ENCODE data around the gene COL7A1.
A peak's percentile ranks its signal among the peaks of the same experiment; 100 is the strongest.
"Not testable (repeated sequence)": the region's sequence is repeated elsewhere in the genome, so short reads cannot be mapped to it uniquely, and the experiment has no call there.

The COL7A1 gene

DNA sequence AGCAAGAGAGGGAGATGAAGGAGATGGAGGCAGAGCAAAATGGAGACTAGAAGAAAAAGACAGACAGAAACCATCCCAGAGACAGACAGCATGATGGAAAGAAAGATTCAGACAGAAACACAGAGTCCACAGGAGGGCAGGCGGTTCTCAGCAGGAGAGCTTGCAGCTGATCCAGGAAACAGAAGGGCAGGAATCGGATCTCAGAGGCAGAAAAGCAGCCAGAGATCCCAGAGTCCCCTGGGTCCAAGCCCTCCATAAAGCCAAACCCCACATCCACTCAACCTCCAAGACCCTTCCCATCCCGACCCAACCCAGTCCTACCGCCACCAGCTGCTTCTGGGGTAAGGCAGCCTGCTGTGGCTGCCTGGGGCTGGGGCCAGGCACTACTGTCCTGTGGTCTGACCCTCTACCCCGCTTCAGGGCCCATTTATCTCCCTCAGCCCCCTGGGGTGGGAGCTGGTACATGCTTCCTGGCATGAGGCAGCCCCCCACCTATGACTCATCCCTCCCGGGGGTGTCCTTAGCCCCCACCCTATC lies 31.7 kb downstream of the COL7A1 start, which contains the start of gene UCN2:
UCN2 (minus strand) TSS at position 400 of the 537 bp plus-strand sequence. CDS start 657 bp downstream, outside the sequence.
- no peak for DNase-seq (ENCODE audit: low read depth in 2 of 2)

DNA sequence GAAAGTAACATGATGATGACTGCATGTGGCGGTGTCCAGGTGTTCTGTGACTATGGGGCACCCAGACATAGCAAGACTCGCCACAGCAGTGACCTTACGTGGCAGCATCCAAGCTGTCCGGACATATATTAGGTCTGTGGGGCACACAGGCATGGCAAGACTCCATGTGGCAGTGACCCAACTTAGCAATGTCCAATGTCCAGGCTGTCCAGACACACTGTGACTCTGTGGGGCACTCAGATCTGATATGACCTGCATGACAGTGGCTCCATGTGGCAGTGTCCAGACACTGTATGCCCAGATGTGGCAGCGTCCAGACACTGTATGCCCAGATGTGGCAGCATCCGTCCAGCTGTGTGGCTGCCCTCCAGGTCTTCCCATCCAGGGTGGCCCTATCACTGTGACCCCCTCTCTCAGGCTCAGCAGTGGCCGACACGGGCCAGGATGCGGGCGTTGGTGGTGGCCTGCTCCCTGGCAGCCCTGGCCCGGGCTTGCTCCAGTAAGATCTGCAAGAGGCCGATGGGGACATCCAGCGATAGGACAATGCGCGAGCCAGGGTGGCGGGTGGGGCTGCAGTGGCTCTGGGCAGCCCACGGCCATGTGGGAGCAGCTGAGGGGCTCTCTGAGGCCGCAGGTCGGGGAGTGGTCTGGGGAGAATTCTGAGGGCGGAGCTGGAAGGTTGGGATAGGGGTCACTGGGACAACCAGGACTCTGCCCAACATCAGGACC lies 32.6 kb downstream of the COL7A1 start:
- no peak for DNase-seq (ENCODE audit: low read depth in 2 of 2)

DNA sequence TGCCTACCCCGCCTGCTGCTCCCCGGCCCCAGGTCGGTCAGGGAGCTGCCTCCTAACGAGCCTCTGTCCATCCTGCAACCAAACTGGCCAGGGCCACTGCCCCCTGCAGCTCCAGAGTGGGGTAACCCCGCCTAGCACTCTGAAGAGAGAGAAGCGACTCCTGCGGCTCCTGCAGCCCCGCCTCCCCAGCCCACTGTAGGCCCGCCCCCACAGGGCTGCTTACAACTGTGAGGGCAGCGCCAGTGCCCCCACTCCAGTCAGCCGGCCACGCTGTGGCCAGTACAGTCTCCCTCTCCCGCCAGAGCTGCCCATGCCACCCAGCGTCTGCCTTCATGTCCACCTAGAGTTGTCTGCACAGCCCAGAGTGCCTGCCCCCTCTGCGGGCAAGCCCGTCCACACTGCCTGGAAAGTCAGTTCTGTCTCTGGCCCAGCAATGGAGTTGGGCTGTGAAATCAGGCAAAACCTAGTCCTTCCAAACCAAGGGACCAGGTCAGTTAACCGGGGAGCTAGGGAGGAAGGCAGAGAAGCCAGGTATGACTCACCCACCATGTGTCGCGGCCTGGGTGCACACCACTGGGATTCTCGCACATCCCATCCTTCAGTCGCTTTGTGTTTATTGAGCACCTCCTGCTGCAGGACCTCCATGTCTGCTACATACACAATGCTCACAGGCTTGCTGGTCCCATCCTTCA lies 33.9 kb downstream of the COL7A1 start:
- DNase-seq (ENCODE audit: low read depth in 2 of 2): no peak

DNA sequence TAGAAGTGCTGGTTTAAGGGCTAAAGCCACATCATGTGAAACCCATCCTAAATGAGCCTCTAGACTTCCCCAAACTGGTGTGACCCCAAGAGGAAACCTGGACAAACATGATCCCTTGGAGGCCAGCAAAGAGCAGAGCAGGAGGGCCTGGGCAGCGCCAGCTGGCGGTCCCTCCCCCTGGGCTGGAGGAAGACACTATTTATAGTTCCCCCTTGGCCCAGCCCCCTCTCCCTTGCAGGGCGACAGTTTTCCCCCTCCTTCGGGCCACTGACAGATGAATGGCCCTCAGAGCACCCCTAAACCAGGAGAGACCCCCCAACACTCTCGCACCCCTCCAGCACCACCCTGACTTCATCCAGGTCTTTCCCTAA lies 34.5 kb downstream of the COL7A1 start:
- DNase-seq (ENCODE audit: low read depth in 2 of 2): no peak

- DNase-seq (ENCODE audit: low read depth in 2 of 2): no peak
Observed at GRCh38 chr3:48558493-48559134, 36.5 kb downstream of the COL7A1 start.

- DNase-seq (ENCODE audit: low read depth in 2 of 2): peak; percentile 97 to 98
Observed at GRCh38 chr3:48556796-48557626, 38.1 kb downstream of the COL7A1 start, which contains the start of gene PFKFB4. TSS of gene PFKFB4 (minus strand) at chr3:48556803. CDS start at chr3:48556777, 26 bp downstream.

DNA sequence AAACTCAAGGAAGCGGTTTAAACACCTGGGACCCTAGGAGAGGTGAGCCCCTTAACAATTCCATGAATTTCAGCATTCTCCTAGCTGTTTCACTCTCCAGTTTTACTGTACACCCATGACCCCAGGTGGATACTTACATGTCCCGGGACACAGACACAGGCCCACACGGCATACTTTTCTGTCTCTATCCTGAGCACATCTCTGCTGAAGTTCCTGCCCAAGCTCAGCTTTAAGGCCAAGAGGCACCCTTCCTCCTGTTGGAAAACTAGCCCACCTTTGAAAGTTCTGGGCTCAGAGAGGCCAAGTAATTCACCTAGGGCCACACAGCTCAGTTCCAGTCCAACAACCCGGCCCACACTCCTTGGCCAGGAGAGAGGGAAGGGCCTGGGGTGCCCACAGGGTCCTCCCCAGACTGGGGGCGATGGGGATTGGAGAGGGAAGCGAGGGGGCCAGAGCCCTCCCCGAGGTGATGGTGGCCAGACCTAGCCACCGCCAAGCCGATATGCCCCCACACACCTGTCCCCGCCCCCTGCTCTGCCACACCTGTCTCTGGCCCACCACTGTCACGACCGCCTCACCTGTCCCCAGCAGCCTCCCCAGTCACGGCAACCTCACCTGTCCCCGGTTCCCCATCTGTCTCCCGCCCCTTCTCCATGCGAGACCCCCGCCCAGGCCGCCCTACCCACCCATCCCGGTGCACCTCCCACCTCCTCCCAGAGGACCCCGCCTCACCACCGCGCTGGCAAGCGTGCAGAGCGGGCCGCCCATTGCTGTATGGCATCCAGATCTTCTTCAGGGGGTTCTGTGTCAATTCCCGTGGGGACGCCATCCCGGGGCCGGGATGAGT lies 39.0 kb downstream of the COL7A1 start:
- no peak for DNase-seq (ENCODE audit: low read depth in 2 of 2)

- DNase-seq (ENCODE audit: low read depth in 2 of 2): no peak
Observed at GRCh38 chr3:48555231-48555948, 39.7 kb downstream of the COL7A1 start.

DNA sequence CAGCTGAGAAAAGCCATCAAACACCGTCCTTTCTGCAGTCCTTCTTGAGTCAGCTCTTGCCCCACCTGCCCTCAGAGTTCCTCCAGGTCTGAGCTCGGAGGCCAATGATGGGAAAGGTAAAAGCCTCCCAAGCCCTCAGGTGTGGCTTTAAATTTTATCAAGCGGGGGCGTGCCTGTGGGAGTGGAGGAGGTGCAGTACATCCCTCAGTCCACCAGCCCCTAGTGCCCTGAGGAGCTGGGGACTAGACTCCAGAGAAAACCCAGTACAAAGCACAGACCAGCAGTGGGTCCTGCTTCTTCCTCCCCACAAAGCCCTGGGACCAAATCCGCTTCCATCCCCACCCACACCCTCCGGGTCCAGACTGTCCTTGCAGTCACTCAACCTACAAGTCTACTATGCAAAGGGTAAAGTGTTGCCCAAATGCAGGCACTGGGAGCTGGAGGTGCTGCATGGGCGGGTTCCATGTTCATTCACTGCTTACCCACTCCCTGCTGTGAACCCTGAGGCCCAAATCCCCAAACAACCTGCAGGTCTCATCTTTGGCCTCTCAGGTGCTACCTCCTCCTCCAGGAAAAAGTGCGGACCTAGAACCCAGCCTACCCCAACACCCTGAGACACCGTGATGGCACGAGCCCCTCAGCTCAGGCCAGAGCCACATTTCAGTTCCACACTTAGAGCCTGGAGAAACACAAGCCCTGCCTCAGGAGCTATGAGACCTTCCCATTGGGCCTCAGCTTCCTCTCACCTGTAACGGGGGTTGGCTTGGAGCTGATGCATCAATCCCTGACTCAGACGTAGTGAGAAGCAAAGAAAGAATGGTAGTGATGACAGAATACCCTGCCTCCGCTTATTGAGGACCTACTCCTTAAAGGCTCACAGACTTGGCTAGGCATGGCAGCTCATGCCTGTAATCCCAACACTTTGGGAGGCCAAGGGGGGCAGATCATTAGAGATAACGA lies 41.0 kb downstream of the COL7A1 start:
- no peak for DNase-seq (ENCODE audit: low read depth in 2 of 2)

DNA sequence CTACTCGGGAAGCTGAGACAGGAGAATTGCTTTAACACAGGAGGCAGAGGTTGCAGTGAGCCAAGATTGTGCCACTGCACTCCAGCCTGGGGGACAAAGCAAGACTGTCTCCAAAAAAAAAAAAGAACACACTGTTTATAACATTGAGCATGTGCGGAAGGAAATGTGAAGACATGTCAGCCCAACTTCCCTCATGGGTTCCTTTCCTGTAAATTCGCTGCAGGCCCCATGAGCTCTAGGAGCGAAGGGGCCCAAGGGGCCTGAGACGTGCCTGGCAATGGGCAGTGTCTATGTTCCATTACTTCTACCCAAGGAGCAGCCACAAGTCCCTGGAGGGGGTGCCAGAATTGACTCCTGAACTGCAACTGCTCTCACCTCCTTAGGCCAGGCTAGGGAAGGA lies 41.8 kb downstream of the COL7A1 start:
- no peak for DNase-seq (ENCODE audit: low read depth in 2 of 2)

DNA sequence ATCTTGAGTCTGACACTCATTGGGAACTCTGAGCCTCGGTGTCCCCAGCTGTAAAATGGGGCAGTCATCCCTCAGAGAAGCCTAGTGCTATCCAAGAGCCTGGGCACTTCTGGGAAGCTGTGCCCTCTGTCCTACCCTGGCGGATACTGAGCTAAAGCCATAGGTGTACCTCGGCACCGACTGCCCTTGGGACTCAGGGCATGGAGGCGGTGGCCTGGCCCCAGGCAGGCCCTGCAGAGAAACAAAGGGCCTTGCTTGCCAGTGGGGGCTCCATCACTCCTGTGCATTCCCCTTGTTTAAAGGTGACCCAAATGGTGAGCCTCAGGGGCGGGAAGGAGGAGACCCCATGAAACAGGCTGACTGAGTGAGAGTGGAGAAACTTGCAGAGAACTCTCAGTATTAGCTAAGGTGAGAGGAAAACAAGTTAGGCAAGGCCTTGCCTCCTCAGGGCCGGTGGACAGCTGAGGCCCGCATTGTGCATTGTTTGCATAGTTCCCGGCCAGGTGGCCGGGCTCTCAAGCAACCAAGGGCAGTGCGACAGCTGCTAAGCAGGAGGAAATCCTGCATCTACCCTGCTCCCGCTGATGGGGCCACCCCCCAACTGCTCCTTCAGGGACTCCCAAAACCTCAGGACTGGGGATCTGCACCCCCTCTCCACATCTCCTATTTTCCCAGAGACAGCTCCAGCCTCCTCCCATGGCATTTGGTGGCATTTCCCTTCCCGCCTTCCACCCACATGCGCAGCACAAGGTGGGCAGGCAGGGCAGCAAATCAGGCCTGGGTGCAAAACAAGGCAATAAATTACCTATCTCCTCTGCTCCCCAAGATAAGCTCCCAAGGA lies 42.8 kb downstream of the COL7A1 start:
- DNase-seq (ENCODE audit: low read depth in 2 of 2): no peak

DNA sequence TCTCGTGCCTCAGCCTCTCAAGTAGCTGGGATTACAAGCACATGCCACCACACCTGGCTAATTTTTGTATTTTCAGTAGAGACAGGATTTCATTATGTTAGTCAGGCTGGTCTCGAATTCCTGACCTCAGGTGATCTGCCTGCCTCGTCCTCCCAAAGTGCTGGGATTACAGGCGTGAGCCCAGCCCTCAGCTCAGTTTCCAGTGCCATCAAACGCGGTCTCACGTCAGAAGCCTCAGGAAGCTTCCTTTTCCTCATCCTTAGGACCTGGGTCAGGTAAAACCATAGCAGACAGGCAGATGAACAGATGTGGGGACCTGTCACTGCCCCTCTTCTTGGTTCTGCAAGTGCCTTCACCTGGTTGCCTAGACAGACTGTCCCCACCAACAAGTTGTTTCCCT lies 43.5 kb downstream of the COL7A1 start:
- DNase-seq (ENCODE audit: low read depth in 2 of 2): not testable (repeated sequence)

DNA sequence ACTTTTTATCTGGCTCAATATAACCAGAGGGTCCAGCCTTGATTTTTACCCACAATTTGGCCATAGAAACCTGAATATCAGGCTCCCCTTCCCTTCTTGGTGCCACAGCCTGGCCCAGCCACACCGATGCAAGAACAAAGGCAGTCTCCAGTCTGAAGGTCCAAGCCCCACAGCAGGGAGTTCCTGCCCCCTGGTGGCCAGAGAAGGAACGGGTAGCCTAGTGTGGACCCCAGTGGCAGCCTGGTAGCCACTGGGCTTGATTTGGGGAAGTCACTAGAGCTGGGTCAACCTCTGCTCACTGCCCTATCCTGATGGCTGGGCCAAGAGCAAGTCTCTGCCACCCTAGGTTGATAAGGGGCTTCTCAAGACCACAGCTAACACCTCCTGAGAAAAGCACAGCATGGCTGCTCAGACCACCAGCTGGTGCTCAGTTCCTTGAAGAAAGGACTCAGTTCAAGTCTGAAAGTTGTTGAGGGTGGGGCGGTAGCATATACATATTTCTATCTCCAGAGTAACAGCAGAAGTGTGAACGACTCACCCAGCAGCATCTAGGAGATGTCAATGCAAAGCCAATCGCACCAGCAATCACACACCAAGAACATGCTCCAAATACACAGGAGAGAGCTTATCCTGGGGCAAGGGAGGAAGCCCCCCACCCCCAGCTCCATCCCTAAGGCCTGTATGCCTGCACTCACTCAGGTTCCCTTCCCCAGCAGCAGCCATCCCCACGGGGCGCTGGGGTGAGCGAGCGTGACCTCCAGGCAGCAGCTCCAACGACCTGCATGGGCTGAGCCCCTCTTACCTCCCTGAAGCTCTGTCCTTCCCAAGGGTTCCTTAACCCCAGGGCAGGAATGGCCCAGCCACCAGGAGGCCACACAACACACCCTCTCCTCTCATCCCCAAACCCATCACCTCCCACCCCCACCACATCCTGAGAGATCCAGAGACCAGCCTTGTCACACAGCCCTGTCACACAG lies 46.1 kb downstream of the COL7A1 start:
- peak in 1 of 2 experiments; percentile 19 for DNase-seq (ENCODE audit: low read depth in 2 of 2)

GRCh38 chr3:48548126-48548525 lies 47.0 kb downstream of the COL7A1 start:
- DNase-seq (ENCODE audit: low read depth in 2 of 2): no peak

- DNase-seq (ENCODE audit: low read depth in 2 of 2): no peak
Observed at GRCh38 chr3:48546203-48546829, 48.8 kb downstream of the COL7A1 start.

DNA sequence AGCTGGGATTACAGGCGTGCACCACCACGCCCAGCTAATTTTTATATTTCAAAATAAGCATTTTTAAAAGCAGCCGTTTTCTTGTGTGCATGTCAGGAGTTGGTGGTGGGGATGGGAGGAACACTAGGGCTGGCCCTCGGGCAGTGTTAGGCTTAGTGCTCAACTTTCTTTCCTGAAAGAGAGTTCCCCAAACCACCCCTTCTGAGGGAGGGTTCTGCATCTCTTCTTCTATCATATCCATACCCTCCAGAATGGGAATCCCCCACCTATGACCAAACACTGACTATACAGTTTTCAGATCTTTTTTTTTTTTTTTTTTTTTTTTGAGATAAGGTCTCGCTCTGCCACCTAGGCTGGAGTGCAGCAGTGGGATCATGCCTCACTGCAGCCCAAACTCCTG lies 51.0 kb downstream of the COL7A1 start:
- no peak for DNase-seq (ENCODE audit: low read depth in 2 of 2)

Data from fibroblast of skin of left biceps (primary cell).